ENCODE results near the gene GRWD1. TPM values are rescaled to one million over a fixed set of nuclear protein-coding genes. Genes with fewer than 3 reads are reported as not detected.

The GRWD1 gene
- total RNA-seq, 1 donor from 2014 or later: 10.6 TPM

DNA sequence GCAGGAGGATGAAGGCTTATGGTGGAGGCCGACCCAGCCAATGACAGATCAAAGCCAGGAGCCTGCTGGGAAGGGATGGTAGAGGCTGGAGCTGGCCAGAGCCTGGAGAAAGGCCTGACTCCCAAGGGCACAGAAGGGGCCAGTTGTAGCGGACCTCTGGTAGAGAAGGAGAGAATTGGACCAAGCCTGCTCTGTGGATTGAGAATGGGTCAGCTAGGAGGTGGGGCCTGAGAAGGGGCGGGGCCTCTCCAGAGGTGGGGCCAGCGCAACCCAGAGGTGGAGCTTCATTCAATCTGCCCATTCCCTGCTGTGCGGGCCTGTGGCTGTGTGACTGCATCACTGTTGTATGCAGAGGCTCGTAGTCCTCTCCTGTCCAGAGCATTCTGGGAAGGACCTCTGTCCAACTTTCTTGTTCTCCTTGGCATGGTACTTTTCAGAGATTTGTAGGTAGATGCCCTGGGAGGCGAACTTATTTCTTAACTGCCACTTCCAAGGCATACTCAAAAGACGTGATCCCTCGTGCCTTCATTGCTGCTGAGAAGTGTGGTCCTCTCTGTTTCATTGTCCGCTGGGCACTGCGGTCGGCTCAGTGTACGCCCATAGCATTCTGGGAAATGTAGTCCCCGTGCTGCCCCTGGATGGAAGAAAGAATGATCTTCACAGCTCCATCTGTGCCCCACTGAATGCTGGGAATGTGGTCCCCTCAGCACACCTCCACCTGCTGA is 45.6 kb upstream of the GRWD1 start:
- TF ChIP-seq EZH2phosphoT487 (IDR thresholded peaks at IDR 0.05): no peak
- TF ChIP-seq, protein P1, sequence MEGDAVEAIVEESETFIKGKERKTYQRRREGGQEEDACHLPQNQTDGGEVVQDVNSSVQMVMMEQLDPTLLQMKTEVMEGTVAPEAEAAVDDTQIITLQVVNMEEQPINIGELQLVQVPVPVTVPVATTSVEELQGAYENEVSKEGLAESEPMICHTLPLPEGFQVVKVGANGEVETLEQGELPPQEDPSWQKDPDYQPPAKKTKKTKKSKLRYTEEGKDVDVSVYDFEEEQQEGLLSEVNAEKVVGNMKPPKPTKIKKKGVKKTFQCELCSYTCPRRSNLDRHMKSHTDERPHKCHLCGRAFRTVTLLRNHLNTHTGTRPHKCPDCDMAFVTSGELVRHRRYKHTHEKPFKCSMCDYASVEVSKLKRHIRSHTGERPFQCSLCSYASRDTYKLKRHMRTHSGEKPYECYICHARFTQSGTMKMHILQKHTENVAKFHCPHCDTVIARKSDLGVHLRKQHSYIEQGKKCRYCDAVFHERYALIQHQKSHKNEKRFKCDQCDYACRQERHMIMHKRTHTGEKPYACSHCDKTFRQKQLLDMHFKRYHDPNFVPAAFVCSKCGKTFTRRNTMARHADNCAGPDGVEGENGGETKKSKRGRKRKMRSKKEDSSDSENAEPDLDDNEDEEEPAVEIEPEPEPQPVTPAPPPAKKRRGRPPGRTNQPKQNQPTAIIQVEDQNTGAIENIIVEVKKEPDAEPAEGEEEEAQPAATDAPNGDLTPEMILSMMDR (IDR thresholded peaks at IDR 0.05): no peak
- TF ChIP-seq EZH2 (IDR thresholded peaks at IDR 0.05): no peak
- Histone ChIP-seq H3K4me3 (no peak overlapping the region), H4K20me1 (ENCODE audit: low read depth) (no peaks in the 10 kb centered on the region), H2AFZ (replicated peaks) (no peak overlapping the region), H3K9me3 (ENCODE audit: low read depth) (no peaks in the 10 kb centered on the region), H3F3A (ENCODE audit: low read depth) (peaks cover 23% of the 10 kb centered on the region), H3K27ac (no peak overlapping the region), H3K36me3 (no peaks in the 10 kb centered on the region), H3K4me2 (peak overlapping the region; percentile 28), H3K4me1 (peaks cover 18% of the 10 kb centered on the region), H3K27me3 (peaks cover 37% of the 10 kb centered on the region), H3K9ac (no peak overlapping the region), H3K79me2 (ENCODE audit: low read depth) (no peaks in the 10 kb centered on the region)
- Mint-ChIP-seq H3K36me3 (peaks cover 2% of the 10 kb centered on the region), H3K4me3 (peak overlapping the region; percentile 59), H3K27me3 (ENCODE audit: insufficient read depth, low read depth) (peaks cover 37% of the 10 kb centered on the region), H3K27ac (peak overlapping the region; percentile 75), H3K4me1 (peaks cover 51% of the 10 kb centered on the region), H3K9me3 (peaks cover 2% of the 10 kb centered on the region)
- DNase-seq (ENCODE audit: low spot score): peak; percentile 75

DNA sequence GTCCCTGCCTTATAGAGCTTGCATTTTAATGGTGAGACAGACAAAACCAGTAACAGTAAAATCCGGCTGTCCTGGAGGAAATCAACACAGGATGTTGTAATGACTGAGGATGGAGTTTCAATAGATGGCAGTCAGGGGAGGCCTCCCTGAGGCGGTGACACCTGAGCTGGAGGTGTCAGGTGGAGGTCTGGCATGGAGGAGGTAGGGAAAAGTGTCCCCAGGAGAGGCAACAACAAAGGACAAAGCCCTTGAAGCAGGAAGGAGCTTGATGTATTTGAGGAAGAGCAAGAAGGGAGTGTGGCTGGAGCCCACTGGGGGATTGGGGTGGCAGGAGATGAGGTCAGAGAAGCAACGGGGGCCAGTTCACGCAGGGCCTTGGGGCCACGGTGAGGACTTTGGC is 44.5 kb upstream of the GRWD1 start:
- H2AFZ ChIP-seq (replicated peaks): no peak overlapping the region
- no peaks in the 10 kb centered on the region for H3K36me3 ChIP-seq
- H3K27ac ChIP-seq: no peak overlapping the region
- peaks cover 23% of the 10 kb centered on the region for H3F3A ChIP-seq (ENCODE audit: low read depth)
- peaks cover 12% of the 10 kb centered on the region for H3K4me1 ChIP-seq
- H3K36me3 Mint-ChIP-seq: peaks cover 2% of the 10 kb centered on the region
- no peak overlapping the region for H3K4me3 Mint-ChIP-seq
- no peak overlapping the region for H3K27ac Mint-ChIP-seq
- H3K9ac ChIP-seq: no peak overlapping the region
- TF ChIP-seq EZH2phosphoT487 (IDR thresholded peaks at IDR 0.05): no peak
- no peak for TF ChIP-seq EZH2 (IDR thresholded peaks at IDR 0.05)
- TF ChIP-seq, protein P1 (IDR thresholded peaks at IDR 0.05): no peak
- H3K4me2 ChIP-seq: no peak overlapping the region
- peaks cover 32% of the 10 kb centered on the region for H3K27me3 Mint-ChIP-seq (ENCODE audit: insufficient read depth, low read depth)
- H3K9me3 ChIP-seq (ENCODE audit: low read depth): no peaks in the 10 kb centered on the region
- peaks cover 42% of the 10 kb centered on the region for H3K4me1 Mint-ChIP-seq
- H3K27me3 ChIP-seq: peaks cover 26% of the 10 kb centered on the region
- no peaks in the 10 kb centered on the region for H4K20me1 ChIP-seq (ENCODE audit: low read depth)
- no peaks in the 10 kb centered on the region for H3K79me2 ChIP-seq (ENCODE audit: low read depth)
- peaks cover 2% of the 10 kb centered on the region for H3K9me3 Mint-ChIP-seq
- no peak for DNase-seq (ENCODE audit: low spot score)
- H3K4me3 ChIP-seq: no peak overlapping the region

DNA sequence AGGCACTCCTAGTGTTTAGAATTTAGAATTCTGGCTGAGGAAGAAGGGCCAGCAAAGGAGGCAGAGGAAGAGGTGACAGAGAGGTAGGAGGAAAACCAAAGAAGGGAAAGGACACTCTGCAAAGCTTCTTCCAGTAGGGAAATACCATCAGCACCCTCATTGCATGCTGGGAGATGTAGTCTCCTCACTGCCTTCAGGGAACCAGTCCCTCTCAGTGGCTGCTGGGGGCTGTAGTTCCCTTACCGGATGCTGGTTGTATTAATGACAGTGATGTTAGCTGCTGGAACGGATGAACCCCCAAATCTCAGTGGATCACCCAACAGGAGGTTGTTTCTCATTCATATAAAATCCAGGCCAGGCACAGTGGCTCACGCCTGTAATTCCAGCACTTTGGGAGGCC is 42.2 kb upstream of the GRWD1 start:
- Mint-ChIP-seq H3K9me3 (peaks cover 2% of the 10 kb centered on the region), H3K27ac (peak overlapping the region; percentile 18), H3K36me3 (peaks cover 2% of the 10 kb centered on the region), H3K4me3 (no peak overlapping the region), H3K27me3 (ENCODE audit: insufficient read depth, low read depth) (peaks cover 18% of the 10 kb centered on the region), H3K4me1 (peaks cover 29% of the 10 kb centered on the region)
- H3K27me3 ChIP-seq: peaks cover 3% of the 10 kb centered on the region
- no peaks in the 10 kb centered on the region for H4K20me1 ChIP-seq (ENCODE audit: low read depth)
- H3K4me1 ChIP-seq: no peaks in the 10 kb centered on the region
- no peak overlapping the region for H3K9ac ChIP-seq
- no peak overlapping the region for H3K27ac ChIP-seq
- H3K79me2 ChIP-seq (ENCODE audit: low read depth): no peaks in the 10 kb centered on the region
- TF ChIP-seq EZH2 (IDR thresholded peaks at IDR 0.05) (no peak), EZH2phosphoT487 (IDR thresholded peaks at IDR 0.05) (no peak)
- TF ChIP-seq, protein P1 (IDR thresholded peaks at IDR 0.05): no peak
- H3K9me3 ChIP-seq (ENCODE audit: low read depth): no peaks in the 10 kb centered on the region
- peak; percentile 80 for DNase-seq (ENCODE audit: low spot score)
- H2AFZ ChIP-seq (replicated peaks): no peak overlapping the region
- peaks cover 24% of the 10 kb centered on the region for H3F3A ChIP-seq (ENCODE audit: low read depth)
- no peaks in the 10 kb centered on the region for H3K36me3 ChIP-seq
- H3K4me2 ChIP-seq: no peak overlapping the region
- H3K4me3 ChIP-seq: no peak overlapping the region
